ENCODE measurements around the gene TRAT1. TPM values are rescaled to one million over a fixed set of nuclear protein-coding genes. Genes with fewer than 3 reads are reported as not detected.

Gene TRAT1
- total RNA-seq, 4 donors from 2014 or later, result 0.56 to 1.6 (median 1.3) TPM; not detected in 1

DNA sequence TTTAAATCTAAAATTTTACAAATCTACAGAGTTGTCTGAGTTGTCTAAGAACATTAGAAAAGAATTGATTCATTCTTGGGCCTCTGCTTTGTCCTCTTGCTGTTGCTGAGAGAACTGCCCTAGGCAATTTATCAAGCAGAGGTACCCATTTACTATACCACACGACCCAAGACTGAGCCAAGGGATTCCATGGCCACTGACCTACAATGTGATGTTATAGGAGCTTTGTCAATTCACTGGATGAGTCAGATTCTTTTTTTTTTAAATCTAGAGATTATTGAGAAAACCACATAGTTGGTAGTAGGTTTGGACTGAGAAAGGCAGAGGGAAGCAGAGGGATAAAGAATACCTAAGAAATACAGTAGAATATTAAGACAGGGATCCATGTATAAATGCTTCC lies 55.3 kb downstream of the TRAT1 start:
- H3K9me3 ChIP-seq, result no peaks in the 10 kb centered on the region
- TF ChIP-seq POLR2A (IDR thresholded peaks at IDR 0.05), result no peak
- TF ChIP-seq, protein P1, sequence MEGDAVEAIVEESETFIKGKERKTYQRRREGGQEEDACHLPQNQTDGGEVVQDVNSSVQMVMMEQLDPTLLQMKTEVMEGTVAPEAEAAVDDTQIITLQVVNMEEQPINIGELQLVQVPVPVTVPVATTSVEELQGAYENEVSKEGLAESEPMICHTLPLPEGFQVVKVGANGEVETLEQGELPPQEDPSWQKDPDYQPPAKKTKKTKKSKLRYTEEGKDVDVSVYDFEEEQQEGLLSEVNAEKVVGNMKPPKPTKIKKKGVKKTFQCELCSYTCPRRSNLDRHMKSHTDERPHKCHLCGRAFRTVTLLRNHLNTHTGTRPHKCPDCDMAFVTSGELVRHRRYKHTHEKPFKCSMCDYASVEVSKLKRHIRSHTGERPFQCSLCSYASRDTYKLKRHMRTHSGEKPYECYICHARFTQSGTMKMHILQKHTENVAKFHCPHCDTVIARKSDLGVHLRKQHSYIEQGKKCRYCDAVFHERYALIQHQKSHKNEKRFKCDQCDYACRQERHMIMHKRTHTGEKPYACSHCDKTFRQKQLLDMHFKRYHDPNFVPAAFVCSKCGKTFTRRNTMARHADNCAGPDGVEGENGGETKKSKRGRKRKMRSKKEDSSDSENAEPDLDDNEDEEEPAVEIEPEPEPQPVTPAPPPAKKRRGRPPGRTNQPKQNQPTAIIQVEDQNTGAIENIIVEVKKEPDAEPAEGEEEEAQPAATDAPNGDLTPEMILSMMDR (IDR thresholded peaks at IDR 0.05), result no peak
- DNase-seq, result no peak
- H3K27ac ChIP-seq, result no peak overlapping the region
- intact Hi-C loops (cut with DNase I), result no loop called here
- 29 to 57% methylated on average over 1 of the region's 1 CpG for WGBS, 2 donors
- no peaks in the 10 kb centered on the region for H3K4me1 ChIP-seq
- no peaks in the 10 kb centered on the region for H3K27me3 ChIP-seq
- H3K36me3 ChIP-seq, result no peaks in the 10 kb centered on the region
- no peak overlapping the region for H3K4me3 ChIP-seq (replicated peaks in 1 of 3)

DNA sequence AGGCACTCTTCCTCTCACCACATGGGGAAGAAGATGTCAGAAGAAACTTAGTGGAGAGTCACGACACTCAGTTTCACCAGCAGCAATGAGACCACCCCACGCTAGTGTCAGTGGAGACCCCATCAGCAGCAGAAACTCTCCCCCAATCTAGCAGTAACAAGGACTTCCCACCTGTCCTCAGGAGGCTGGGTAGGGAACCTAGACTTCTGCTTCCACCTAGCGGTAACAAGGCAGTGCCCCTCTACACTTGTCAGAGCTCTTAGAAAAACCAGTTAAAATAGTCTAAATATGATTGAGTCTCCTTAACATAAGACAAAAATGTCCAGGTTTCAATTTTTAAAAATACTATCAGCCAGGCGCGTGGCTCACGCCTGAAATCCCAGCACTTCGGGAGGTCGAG lies 57.3 kb downstream of the TRAT1 start:
- Histone ChIP-seq H3K9me3 (no peaks in the 10 kb centered on the region), H3K4me3 (replicated peaks in 1 of 3) (no peak overlapping the region), H3K27me3 (no peaks in the 10 kb centered on the region), H3K36me3 (no peaks in the 10 kb centered on the region), H3K27ac (no peak overlapping the region), H3K4me1 (no peaks in the 10 kb centered on the region)
- DNase-seq, result no peak
- TF ChIP-seq, protein P1 (IDR thresholded peaks at IDR 0.05), result no peak
- TF ChIP-seq POLR2A (IDR thresholded peaks at IDR 0.05), result no peak
- 88 to 93% methylated on average over 8 of the region's 8 CpGs for WGBS, 2 donors
- intact Hi-C loops (cut with DNase I), result no loop called here

DNA sequence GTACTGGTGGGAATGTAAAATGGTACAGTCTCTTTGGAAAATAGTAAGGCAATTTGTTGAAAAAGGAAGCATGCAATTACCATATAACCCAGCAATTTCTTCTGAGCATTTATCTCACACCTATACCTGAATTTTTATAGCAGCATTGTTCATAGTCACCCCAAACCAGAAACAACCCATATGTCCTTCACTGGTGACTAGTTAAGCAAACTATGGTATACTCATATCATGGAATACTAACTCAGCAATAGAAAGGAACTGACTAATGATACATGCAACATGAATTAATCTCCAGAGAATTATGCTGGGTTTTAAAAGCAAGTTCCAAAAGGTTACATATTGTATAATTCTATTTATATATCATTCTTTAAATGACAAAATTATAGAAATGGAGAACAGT lies 60.2 kb downstream of the TRAT1 start:
- no peaks in the 10 kb centered on the region for H3K36me3 ChIP-seq
- DNase-seq, result no peak
- H3K4me3 ChIP-seq (replicated peaks in 1 of 3), result no peak overlapping the region
- H3K27ac ChIP-seq, result no peak overlapping the region
- intact Hi-C loops (cut with DNase I), result no loop called here
- TF ChIP-seq, protein P1 (IDR thresholded peaks at IDR 0.05), result no peak
- TF ChIP-seq POLR2A (IDR thresholded peaks at IDR 0.05), result no peak
- H3K4me1 ChIP-seq, result no peaks in the 10 kb centered on the region
- no peaks in the 10 kb centered on the region for H3K27me3 ChIP-seq
- H3K9me3 ChIP-seq, result no peaks in the 10 kb centered on the region

DNA sequence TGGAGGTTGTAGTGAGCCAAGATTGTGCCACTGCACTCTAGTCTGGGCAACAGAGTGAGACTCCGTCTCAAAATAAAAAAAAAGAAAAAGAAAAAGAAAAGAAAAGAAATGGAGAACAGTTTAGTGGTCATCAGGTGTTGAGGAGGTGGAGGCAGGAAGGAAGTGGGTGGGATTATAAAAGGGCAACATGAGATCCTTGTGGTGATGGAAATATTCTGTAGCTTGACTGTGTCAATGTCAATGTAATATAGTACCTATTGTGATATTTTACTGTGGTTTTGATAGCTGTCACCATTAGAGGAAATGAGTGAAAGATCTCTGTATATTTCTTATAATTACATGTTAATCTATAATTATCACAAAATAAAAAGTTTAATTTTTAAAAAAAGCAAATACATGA lies 60.8 kb downstream of the TRAT1 start:
- intact Hi-C loops (cut with DNase I), result no loop called here
- Histone ChIP-seq H3K4me1 (no peaks in the 10 kb centered on the region), H3K9me3 (no peaks in the 10 kb centered on the region), H3K36me3 (no peaks in the 10 kb centered on the region), H3K4me3 (replicated peaks in 1 of 3) (no peak overlapping the region), H3K27me3 (no peaks in the 10 kb centered on the region), H3K27ac (no peak overlapping the region)
- DNase-seq, result no peak
- no peak for TF ChIP-seq POLR2A (IDR thresholded peaks at IDR 0.05)
- TF ChIP-seq, protein P1 (IDR thresholded peaks at IDR 0.05), result no peak
- 0 to 78% methylated on average over 1 of the region's 1 CpG for WGBS, 2 donors

DNA sequence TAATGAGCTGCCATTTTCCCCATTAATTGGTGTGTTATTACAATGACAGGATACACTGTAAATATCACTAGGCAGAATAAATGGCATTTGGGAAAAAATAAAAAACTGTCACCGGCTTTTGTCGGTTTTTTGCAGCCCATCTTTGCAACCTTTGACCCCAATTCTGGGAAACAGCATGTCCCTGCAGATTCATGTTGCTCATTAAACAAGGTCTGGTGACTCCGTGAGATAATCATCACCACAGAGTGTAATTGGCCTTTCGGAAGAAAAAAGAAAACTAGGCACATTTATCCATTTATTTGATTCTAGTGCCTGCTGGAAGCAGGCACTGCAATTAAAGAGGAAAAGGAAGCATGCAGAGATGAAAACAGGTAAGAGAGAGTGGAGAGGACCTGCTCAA lies 64.5 kb downstream of the TRAT1 start:
- TF ChIP-seq, protein P1 (IDR thresholded peaks at IDR 0.05), result no peak
- TF ChIP-seq POLR2A (IDR thresholded peaks at IDR 0.05), result no peak
- 77 to 86% methylated on average over 4 of the region's 4 CpGs for WGBS, 2 donors
- intact Hi-C loops (cut with DNase I), result no loop called here
- no peaks in the 10 kb centered on the region for H3K4me1 ChIP-seq
- DNase-seq, result no peak
- no peaks in the 10 kb centered on the region for H3K27me3 ChIP-seq
- no peaks in the 10 kb centered on the region for H3K9me3 ChIP-seq
- H3K4me3 ChIP-seq (replicated peaks in 1 of 3), result no peak overlapping the region
- H3K36me3 ChIP-seq, result no peaks in the 10 kb centered on the region
- no peak overlapping the region for H3K27ac ChIP-seq
